K562 (cell line): ENCODE results near the gene SLAMF9. TPM values are rescaled to one million over a fixed set of nuclear protein-coding genes. Genes with fewer than 3 reads are reported as not detected.

ENCODE experiments used
- ATF1 ChIP-seq, 2 experiments: fragments of 450-650 bp in 1 of 2; IDR thresholded peaks; 2 replicates each; pipeline ENCODE4 v1.6.1; 2016; ENCODE audit warnings: missing compliant biosample characterization in 1 of 2, missing genetic modification characterization in 1 of 2
- MED1 ChIP-seq: sonication (generic); formaldehyde crosslinking; IDR thresholded peaks from 2 replicates; pipeline ENCODE4 v1.8.1; 2023; ENCODE audit warnings: missing genetic modification reagents, borderline replicate concordance
- MGA ChIP-seq: fragments of 450-650 bp; IDR thresholded peaks from 2 replicates; pipeline ENCODE4 v1.6.1; 2016; ENCODE audit warnings: mild to moderate bottlenecking, moderate library complexity
- SAFB ChIP-seq: fragments of 200-400 bp; formaldehyde crosslinking; IDR thresholded peaks from 2 replicates; pipeline ENCODE4 v1.6.1; 2017; ENCODE audit warnings: low read depth, low read length, borderline replicate concordance
- SMAD4 ChIP-seq: fragments of 250-450 bp; sonication (Bioruptor Pico); conservative IDR thresholded peaks from 2 replicates; pipeline ENCODE4 v1.8.0; 2021; ENCODE audit warnings: inconsistent platforms, mild to moderate bottlenecking, moderate library complexity
- YY1 ChIP-seq, 3 experiments: IDR thresholded peaks; 2 replicates each; pipeline ENCODE4 v1.6.1; 2011; ENCODE audit warnings: low read length in 2 of 3, mild to moderate bottlenecking in 2 of 3, moderate library complexity in 2 of 3, borderline replicate concordance in 1 of 3, control low read depth in 1 of 3, low read depth in 1 of 3; ENCODE audit not compliant: insufficient read depth in 3 of 3, insufficient replicate concordance in 2 of 3, control insufficient read depth in 1 of 3, insufficient read length in 1 of 3; ENCODE audit errors: extremely low read depth in 1 of 3
- ZNF212 ChIP-seq: fragments of 450-650 bp; formaldehyde crosslinking; IDR thresholded peaks from 2 replicates; pipeline ENCODE4 v1.4.0; 2020; ENCODE audit warnings: mild to moderate bottlenecking
- polyA plus RNA-seq, 8 experiments: library from polyadenylated mRNA; depleted of rRNA in 4 of 8; stranded (reverse) in 5 of 8; unstranded in 3 of 8; fragments of >200 nt; fragmentation: Nextera tagmentation in 2 of 8; fragmentation: Illumina TruSeq in 1 of 8; extraction: Ambion mirVana in 2 of 8; extraction: Trizol in 1 of 8; gene quantifications; 2 replicates each; pipeline versions ENCODE4 v1.2.1 to v1.2.3, GENCODE V29; 2011 to 2014; ENCODE audit warnings: inconsistent platforms in 1 of 8, missing spikeins in 1 of 8
- total RNA-seq, 7 experiments: library from RNA; depleted of rRNA in 6 of 7; stranded (reverse); fragments of >200 nt in 6 of 7; fragmentation: Illumina TruSeq in 2 of 7; extraction: Trizol in 2 of 7; gene quantifications; 2 replicates each; pipeline versions ENCODE4 v1.2.1 to v1.2.3, GENCODE V29; 2011 to 2021; ENCODE audit warnings: low replicate concordance in 1 of 7
- TF ChIP-seq, protein P1 (sequence below): sonication (generic); formaldehyde crosslinking; IDR thresholded peaks from 2 replicates; pipeline ENCODE4 v1.8.0; 2022; ENCODE audit warnings: mild to moderate bottlenecking, missing genetic modification reagents

The SLAMF9 gene
- total and polyA plus RNA-seq, 9 of the 15 experiments (the other 6 are each of a cell fraction or from before 2014, with no cell fraction given) = 0.13 to 0.21 TPM; not detected in 7

- TF ChIP-seq SMAD4 (peak; percentile 55; the same call in 1 of the 2 replicates), MED1 (CRISPR knock-in tag) (no peak), MGA (peak; percentile 90), ZNF212 (no peak), ATF1 (CRISPR knock-in tag; IDR thresholded peaks at IDR 0.05) (no peak), ATF1 (tag; IDR thresholded peaks at IDR 0.05) (peak; percentile 72), SAFB (peak; percentile 82; the same call in 1 of the 2 replicates), YY1 (IDR thresholded peaks at IDR 0.05; ENCODE audit: borderline replicate concordance in 1 of 3, control insufficient read depth in 1 of 3, extremely low read depth in 1 of 3, insufficient read depth in 3 of 3, insufficient read length in 1 of 3, insufficient replicate concordance in 2 of 3, low read depth in 1 of 3, low read length in 2 of 3) (peak in 2 of 3 experiments; percentile 40 to 51)
- TF ChIP-seq, protein P1, sequence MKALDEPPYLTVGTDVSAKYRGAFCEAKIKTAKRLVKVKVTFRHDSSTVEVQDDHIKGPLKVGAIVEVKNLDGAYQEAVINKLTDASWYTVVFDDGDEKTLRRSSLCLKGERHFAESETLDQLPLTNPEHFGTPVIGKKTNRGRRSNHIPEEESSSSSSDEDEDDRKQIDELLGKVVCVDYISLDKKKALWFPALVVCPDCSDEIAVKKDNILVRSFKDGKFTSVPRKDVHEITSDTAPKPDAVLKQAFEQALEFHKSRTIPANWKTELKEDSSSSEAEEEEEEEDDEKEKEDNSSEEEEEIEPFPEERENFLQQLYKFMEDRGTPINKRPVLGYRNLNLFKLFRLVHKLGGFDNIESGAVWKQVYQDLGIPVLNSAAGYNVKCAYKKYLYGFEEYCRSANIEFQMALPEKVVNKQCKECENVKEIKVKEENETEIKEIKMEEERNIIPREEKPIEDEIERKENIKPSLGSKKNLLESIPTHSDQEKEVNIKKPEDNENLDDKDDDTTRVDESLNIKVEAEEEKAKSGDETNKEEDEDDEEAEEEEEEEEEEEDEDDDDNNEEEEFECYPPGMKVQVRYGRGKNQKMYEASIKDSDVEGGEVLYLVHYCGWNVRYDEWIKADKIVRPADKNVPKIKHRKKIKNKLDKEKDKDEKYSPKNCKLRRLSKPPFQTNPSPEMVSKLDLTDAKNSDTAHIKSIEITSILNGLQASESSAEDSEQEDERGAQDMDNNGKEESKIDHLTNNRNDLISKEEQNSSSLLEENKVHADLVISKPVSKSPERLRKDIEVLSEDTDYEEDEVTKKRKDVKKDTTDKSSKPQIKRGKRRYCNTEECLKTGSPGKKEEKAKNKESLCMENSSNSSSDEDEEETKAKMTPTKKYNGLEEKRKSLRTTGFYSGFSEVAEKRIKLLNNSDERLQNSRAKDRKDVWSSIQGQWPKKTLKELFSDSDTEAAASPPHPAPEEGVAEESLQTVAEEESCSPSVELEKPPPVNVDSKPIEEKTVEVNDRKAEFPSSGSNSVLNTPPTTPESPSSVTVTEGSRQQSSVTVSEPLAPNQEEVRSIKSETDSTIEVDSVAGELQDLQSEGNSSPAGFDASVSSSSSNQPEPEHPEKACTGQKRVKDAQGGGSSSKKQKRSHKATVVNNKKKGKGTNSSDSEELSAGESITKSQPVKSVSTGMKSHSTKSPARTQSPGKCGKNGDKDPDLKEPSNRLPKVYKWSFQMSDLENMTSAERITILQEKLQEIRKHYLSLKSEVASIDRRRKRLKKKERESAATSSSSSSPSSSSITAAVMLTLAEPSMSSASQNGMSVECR (CRISPR knock-in tag) = peak; percentile 81
These were observed 8.4 kb downstream of the SLAMF9 start, which contains the start of gene IGSF9 (continued) for GRCh38 chr1:159945483-159946241.
